ENCODE data around the gene PGAP1.
A peak's percentile ranks its signal among the peaks of the same experiment; 100 is the strongest.

The PGAP1 gene

DNA sequence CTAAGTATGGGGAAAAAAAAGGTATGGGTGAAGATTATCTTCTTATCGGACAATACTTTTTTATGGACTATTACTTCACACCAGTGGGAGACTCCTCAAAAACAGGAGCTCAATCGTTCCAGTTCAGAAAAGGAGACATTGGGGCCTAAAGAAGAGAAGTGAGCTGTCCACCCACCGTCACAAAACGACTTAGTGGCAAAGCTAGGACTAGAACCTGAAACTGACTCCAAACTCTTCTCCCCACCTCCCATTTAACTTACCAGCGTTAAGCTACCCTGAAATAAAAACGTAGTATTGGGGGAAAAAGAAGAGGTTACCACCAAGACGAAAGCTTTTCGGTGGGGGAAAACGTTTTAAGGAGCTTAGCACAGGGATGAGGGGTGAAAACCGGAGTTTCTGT is 127.5 kb downstream of the PGAP1 start:
- peak in 1 of 5 experiments; percentile 23 for DNase-seq

DNA sequence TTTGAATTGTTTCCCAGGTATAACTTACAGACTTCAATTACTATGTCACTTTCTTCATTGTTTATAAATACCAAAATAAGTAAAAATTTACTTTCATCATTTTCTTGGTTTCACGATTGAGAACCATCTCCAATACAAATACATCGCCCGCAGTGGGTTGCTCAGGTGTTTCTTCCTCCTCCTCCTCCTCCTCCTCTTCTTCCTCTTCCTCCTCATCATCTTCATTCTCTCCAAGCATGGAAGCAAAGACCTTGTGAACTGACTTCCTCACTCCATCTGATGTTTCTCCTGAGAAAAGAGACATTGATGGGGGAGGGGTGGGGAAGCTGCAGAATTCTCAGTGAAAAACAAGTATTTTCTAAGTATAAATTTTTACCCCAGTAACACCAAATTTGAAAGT is 133.6 kb downstream of the PGAP1 start:
- no peak for DNase-seq

DNA sequence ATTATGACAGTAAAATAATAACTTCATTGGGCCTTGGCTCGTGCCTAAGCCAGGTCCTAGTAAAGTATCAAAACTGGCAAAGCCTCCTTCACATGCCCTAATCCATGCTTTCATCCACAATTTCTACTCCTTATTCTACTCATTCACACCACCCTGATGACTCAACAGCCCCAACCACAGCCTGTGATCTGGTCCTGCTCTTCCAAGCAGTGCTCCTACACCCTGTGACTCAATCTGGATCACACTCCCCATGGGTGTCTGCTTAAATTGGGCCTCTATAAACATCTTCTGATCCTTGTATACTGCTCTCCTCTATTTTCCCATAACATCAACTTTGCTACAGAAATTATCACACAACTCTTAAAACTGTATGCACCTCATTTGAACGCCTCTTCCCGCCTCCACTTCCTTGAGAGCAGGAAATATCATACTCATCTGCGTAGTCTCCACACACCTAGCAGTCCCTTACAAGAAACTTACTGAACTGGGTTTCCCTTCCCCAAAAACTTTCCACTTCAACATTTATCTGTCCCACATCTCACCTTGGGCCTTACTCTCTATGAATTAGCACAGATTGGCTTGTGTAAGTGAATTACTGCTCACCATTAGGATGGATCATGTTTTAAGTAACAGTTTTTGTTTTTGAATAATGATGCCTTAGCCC is 142.9 kb downstream of the PGAP1 start:
- DNase-seq = peak in 1 of 5 experiments; percentile 9

Data from T-helper 2 cell (primary cell).